ENCODE results near the gene VPS37B.
A peak's percentile ranks its signal among the peaks of the same experiment; 100 is the strongest.

The VPS37B gene

GRCh38 chr12:122886851-122887818 is 8.8 kb downstream of the VPS37B start (continued):
- TF ChIP-seq REST (tag by site-specific recombination; IDR thresholded peaks at IDR 0.05) (no peak), GLI2 (tag by site-specific recombination; IDR thresholded peaks at IDR 0.05; ENCODE audit: borderline replicate concordance, low read depth) (no peak), HOXA7 (CRISPR knock-in tag; IDR thresholded peaks at IDR 0.05; ENCODE audit: borderline replicate concordance) (no peak), ZNF112 (tag by site-specific recombination; IDR thresholded peaks at IDR 0.05) (no peak), ZNF670 (tag by site-specific recombination; IDR thresholded peaks at IDR 0.05; ENCODE audit: low read depth) (no peak), TCF7L2 (IDR thresholded peaks at IDR 0.05; ENCODE audit: borderline replicate concordance, low read depth, low read length) (no peak), ZFP3 (tag by site-specific recombination; IDR thresholded peaks at IDR 0.05; ENCODE audit: low read depth) (no peak), ZNF629 (tag by site-specific recombination; IDR thresholded peaks at IDR 0.05) (peak; percentile 84), ZNF24 (tag by site-specific recombination; IDR thresholded peaks at IDR 0.05) (peak; percentile 80), ZBTB8A (tag by site-specific recombination; IDR thresholded peaks at IDR 0.05) (no peak; the same call in 1 of the 2 replicates), ZNF114 (tag by site-specific recombination; IDR thresholded peaks at IDR 0.05) (no peak), PRDM10 (tag by site-specific recombination; IDR thresholded peaks at IDR 0.05) (0 out of 2 replicates have a peak, but pooled peaks have one; percentile 27), ZNF624 (tag by site-specific recombination; IDR thresholded peaks at IDR 0.05) (no peak), ZNF830 (tag by site-specific recombination; IDR thresholded peaks at IDR 0.05; ENCODE audit: low read depth) (no peak), ZNF473 (tag by site-specific recombination; IDR thresholded peaks at IDR 0.05) (no peak), CTCF (tag by site-specific recombination; IDR thresholded peaks at IDR 0.05) (no peak), SP7 (tag by site-specific recombination; IDR thresholded peaks at IDR 0.05) (peak; percentile 85), ZNF2 (tag by site-specific recombination; IDR thresholded peaks at IDR 0.05) (0 out of 2 replicates have a peak, but pooled peaks have one; percentile 23), PBX3 (CRISPR knock-in tag; IDR thresholded peaks at IDR 0.05) (no peak), ZNF280C (tag by site-specific recombination; IDR thresholded peaks at IDR 0.05) (no peak), ZBTB48 (tag by site-specific recombination; IDR thresholded peaks at IDR 0.05) (peak; percentile 92), ZNF280D (tag by site-specific recombination; IDR thresholded peaks at IDR 0.05) (no peak), ZNF791 (tag by site-specific recombination; IDR thresholded peaks at IDR 0.05) (no peak)

Data from HEK293 (cell line).